ENCODE results near the gene BSN.

Gene BSN

GRCh38 chr3:49630784-49631183 lies 76.5 kb downstream of the BSN start:
- DNase-seq = no peak

DNA sequence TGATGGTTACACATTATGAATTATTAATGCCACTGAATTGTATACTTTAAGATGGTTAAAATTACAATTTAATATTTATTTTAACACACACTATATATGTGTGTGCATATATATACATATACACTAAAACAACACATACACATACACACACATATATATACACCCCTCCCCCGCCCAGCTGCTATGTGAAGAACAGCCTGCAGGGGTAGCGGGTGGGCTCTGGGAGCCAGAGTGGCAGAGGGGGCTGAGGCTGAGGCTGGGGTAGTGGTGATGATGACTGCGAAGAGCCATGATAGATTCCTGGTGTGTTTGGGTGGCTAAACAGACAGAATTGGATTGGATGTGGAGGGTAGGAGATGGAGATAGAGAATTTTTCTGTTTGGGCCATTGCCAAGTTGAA lies 80.5 kb downstream of the BSN start:
- no peak for DNase-seq

GRCh38 chr3:49636883-49637609 lies 82.8 kb downstream of the BSN start:
- no peak for DNase-seq

DNA sequence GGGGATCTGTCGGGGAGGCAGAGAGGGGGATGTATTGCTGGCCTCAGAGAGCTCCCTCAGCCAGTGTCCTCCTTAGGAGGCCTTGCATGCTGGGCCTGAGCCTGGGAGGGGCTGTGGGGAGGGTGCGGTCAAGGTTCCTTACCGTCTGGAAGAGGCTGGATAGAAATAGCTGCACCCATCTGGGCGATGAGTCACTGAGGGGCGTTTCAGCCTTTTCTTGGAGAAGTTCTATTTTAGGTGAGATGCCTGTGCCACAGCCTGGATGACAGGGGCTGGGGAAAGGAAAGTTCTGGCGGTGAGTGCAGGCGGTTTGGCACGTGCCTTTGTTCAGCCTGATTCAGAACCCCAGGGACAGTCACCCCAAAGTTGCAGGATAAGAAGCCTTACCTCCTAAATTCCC lies 84.2 kb downstream of the BSN start:
- peak; percentile 57 for DNase-seq

DNA sequence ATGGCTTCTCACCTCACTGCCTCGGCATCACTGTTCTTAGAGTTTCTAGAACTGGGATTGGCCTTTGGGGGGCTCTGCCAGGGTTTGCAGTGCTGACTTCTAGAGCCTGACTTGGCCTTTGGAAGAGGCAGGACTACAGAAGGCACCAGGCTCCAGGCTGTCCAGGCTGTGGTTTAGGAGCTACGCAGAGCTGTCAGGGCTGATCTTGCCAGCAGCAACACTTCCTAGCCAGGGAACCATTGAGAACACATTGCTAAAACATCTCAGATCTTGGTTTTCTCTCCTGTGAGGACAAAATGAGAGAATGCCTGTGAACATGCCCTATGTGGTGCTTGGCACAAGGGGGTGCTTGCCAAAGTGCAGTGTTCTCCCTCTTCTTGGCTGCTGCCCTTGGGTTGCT lies 85.3 kb downstream of the BSN start:
- DNase-seq = no peak

DNA sequence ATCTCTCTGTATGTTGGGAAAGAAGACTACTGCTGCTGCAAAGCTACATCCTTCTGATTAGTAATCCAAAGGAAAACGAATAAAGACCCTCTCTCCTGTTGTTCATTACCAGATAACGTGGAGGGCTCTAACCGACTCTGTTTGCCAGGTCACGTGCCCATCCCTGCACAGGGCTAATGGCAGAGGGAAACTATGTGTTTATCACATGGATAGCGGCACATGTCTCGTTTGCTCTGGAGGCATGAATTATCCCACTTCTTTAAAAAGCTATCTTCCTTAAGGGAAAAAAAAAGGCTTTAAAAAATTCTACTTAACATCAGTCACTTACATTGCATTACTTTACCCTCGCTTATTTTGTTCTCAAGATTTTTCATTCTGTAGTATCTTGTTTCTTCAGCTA lies 87.0 kb downstream of the BSN start:
- DNase-seq = no peak

- DNase-seq = no peak
Observed at GRCh38 chr3:49641921-49642707, 87.8 kb downstream of the BSN start.

- DNase-seq = no peak
Observed at GRCh38 chr3:49642708-49643145, 88.5 kb downstream of the BSN start.

- no peak for DNase-seq
Observed at GRCh38 chr3:49644684-49645083, 90.4 kb downstream of the BSN start.

GRCh38 chr3:49646236-49646635 lies 92.0 kb downstream of the BSN start:
- DNase-seq = no peak

- DNase-seq = no peak
Observed at GRCh38 chr3:49647741-49648140, 93.5 kb downstream of the BSN start.

GRCh38 chr3:49648354-49649019 lies 94.2 kb downstream of the BSN start:
- no peak for DNase-seq

DNA sequence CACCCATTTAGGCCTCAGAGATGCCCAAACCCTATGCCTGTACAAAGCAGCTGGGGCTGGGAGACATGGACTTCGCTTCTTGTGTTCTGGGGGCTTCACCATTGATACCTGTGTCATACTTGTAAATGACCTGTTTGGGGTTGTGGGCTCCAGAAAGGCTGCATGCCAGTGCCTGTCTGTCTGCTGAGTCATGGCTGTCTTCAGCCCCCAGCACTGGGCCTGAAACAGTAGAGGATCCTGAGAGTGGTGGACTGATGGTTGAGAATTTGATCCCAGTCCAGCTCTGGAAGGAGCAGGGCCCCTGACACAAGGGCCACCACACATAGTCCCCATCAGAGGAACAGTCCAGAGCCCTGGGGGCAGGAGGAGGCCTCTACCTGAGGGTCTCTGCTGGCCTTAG lies 95.3 kb downstream of the BSN start:
- no peak for DNase-seq

GRCh38 chr3:49650177-49650576 lies 95.9 kb downstream of the BSN start:
- DNase-seq = no peak

GRCh38 chr3:49650637-49651036 lies 96.4 kb downstream of the BSN start:
- no peak for DNase-seq

GRCh38 chr3:49652218-49652902 lies 98.1 kb downstream of the BSN start:
- no peak for DNase-seq

GRCh38 chr3:49652903-49653415 lies 98.7 kb downstream of the BSN start:
- DNase-seq = no peak

DNA sequence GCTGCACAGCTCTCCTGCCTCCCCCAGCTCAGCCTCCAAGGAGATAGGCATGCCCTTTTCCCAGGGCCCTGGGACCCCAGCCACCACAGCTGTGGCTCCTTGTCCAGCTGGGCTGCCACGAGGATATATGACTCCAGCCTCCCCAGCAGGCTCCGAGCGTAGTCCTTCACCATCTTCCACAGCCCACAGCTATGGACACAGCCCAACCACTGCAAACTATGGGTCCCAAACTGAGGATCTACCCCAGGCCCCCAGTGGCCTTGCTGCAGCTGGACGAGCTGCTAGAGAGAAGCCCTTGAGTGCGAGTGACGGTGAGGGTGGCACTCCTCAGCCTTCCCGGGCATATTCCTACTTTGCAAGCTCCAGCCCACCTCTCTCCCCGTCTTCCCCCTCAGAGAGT lies 99.3 kb downstream of the BSN start:
- DNase-seq = no peak

- no peak for DNase-seq
Observed at GRCh38 chr3:49654176-49654825, 100.0 kb downstream of the BSN start.

DNA sequence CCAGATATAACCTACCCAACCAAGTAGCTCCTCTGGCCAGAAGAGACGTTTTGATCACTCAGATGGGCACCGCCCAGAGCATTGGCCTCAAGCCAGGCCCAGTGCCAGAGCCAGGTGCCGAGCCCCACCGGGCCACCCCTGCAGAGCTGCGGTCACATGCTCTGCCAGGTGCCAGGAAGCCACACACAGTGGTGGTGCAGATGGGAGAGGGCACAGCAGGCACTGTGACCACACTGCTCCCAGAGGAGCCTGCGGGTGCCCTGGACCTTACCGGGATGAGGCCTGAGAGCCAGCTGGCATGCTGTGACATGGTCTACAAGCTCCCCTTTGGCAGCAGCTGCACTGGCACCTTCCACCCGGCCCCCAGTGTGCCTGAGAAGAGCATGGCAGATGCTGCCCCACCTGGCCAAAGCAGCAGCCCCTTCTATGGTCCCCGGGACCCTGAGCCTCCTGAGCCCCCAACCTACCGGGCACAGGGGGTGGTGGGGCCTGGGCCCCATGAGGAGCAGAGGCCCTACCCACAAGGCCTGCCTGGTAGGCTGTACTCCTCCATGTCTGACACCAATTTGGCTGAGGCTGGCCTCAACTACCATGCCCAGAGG lies 100.8 kb downstream of the BSN start:
- no peak for DNase-seq

DNA sequence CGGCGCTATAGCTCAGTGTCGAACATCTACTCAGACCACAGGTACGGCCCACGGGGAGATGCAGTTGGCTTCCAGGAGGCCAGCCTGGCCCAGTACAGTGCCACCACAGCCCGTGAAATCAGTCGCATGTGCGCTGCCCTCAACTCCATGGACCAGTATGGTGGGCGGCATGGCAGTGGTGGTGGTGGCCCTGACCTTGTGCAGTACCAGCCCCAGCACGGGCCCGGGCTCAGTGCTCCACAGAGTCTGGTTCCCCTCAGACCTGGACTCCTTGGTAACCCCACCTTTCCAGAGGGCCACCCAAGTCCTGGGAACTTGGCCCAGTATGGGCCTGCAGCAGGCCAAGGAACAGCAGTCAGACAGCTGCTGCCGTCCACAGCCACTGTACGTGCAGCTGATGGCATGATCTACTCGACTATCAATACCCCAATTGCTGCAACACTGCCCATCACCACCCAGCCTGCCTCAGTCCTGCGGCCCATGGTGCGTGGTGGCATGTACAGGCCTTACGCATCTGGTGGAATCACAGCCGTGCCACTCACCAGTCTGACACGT lies 101.5 kb downstream of the BSN start:
- no peak for DNase-seq

Data from femur (tissue), 1 donor.